Measurements from ENCODE around the gene CHD1L.
"Not testable (repeated sequence)": the region's sequence is repeated elsewhere in the genome, so short reads cannot be mapped to it uniquely, and the experiment has no call there.

Gene CHD1L

GRCh38 chr1:147292631-147293251 is 50.3 kb downstream of the CHD1L start:
- Histone ChIP-seq H3K27me3 (replicated peaks) (no peaks in the 10 kb centered on the region), H3K27ac (peak overlapping the region; percentile 99), H3K4me3 (ENCODE audit: low read depth, low read length) (no peak overlapping the region), H3K36me3 (replicated peaks) (peaks cover 46% of the 10 kb centered on the region)
- no peak for TF ChIP-seq CTCF (IDR thresholded peaks at IDR 0.05; ENCODE audit: low read depth, low read length, missing control alignments)
- DNase-seq = peak; percentile 96
- in situ Hi-C loops (cut with HindIII; ENCODE audit: low pct_ligation_motif_present, low sequenced_read_pairs) = no loop called here

GRCh38 chr1:147297438-147297837 is 55.0 kb downstream of the CHD1L start:
- Histone ChIP-seq H3K27ac (no peak overlapping the region), H3K4me3 (ENCODE audit: low read depth, low read length) (no peak overlapping the region), H3K36me3 (replicated peaks) (peaks cover 36% of the 10 kb centered on the region), H3K27me3 (replicated peaks) (no peaks in the 10 kb centered on the region)
- no peak for TF ChIP-seq CTCF (IDR thresholded peaks at IDR 0.05; ENCODE audit: low read depth, low read length, missing control alignments)
- in situ Hi-C loops (cut with HindIII; ENCODE audit: low pct_ligation_motif_present, low sequenced_read_pairs) = no loop called here
- no peak for DNase-seq

- H3K36me3 ChIP-seq (replicated peaks); DNase-seq; in situ Hi-C loops (cut with HindIII; ENCODE audit: low pct_ligation_motif_present, low sequenced_read_pairs); H3K4me3 ChIP-seq (ENCODE audit: low read depth, low read length); H3K27ac ChIP-seq; H3K27me3 ChIP-seq (replicated peaks): not testable (repeated sequence)
These were observed 63.3 kb downstream of the CHD1L start for GRCh38 chr1:147305803-147306202.

GRCh38 chr1:147316968-147317367 is 74.5 kb downstream of the CHD1L start:
- no peak for TF ChIP-seq CTCF (IDR thresholded peaks at IDR 0.05; ENCODE audit: low read depth, low read length, missing control alignments)
- no peaks in the 10 kb centered on the region for H3K27me3 ChIP-seq (replicated peaks)
- DNase-seq = no peak
- H3K36me3 ChIP-seq (replicated peaks) = no peaks in the 10 kb centered on the region
- H3K27ac ChIP-seq = no peak overlapping the region
- H3K4me3 ChIP-seq (ENCODE audit: low read depth, low read length) = no peak overlapping the region
- in situ Hi-C loops (cut with HindIII; ENCODE audit: low pct_ligation_motif_present, low sequenced_read_pairs) = no loop called here

- H3K27ac ChIP-seq; H3K4me3 ChIP-seq (ENCODE audit: low read depth, low read length); H3K27me3 ChIP-seq (replicated peaks); in situ Hi-C loops (cut with HindIII; ENCODE audit: low pct_ligation_motif_present, low sequenced_read_pairs); H3K36me3 ChIP-seq (replicated peaks); DNase-seq: not testable (repeated sequence)
These were observed 84.6 kb downstream of the CHD1L start for GRCh38 chr1:147326933-147327687.

GRCh38 chr1:147334292-147334691 is 91.8 kb downstream of the CHD1L start:
- no peaks in the 10 kb centered on the region for H3K27me3 ChIP-seq (replicated peaks)
- in situ Hi-C loops (cut with HindIII; ENCODE audit: low pct_ligation_motif_present, low sequenced_read_pairs) = no loop called here
- no peak overlapping the region for H3K27ac ChIP-seq
- H3K4me3 ChIP-seq (ENCODE audit: low read depth, low read length) = no peak overlapping the region
- DNase-seq = no peak
- no peak for TF ChIP-seq CTCF (IDR thresholded peaks at IDR 0.05; ENCODE audit: low read depth, low read length, missing control alignments)
- H3K36me3 ChIP-seq (replicated peaks) = no peaks in the 10 kb centered on the region
